Measurements from ENCODE around the gene PADI2. TPM values are rescaled to one million over a fixed set of nuclear protein-coding genes. Genes with fewer than 3 reads are reported as not detected.

The PADI2 gene
- total and polyA plus RNA-seq, 9 of the 15 experiments (the other 6 are each of a cell fraction or from before 2014, with no cell fraction given), result 0.01 to 0.11 (median 0.01) TPM; not detected in 5

- Histone ChIP-seq H3K4me3 (no peak overlapping the region), H3K9ac (ENCODE audit: insufficient read depth in 1 of 2, low read depth in 2 of 2, low read length in 2 of 2) (no peak overlapping the region), H2AFZ (ENCODE audit: low read depth, low read length) (no peak overlapping the region), H3K4me2 (ENCODE audit: insufficient read depth, low read length) (no peak overlapping the region), H3K9me1 (ENCODE audit: control insufficient read depth, insufficient read depth, low read length) (no peaks in the 10 kb centered on the region), H3K4me1 (replicated peaks in 1 of 2; ENCODE audit: control insufficient read depth in 2 of 2, insufficient read depth in 2 of 2, low read length in 2 of 2) (no peaks in the 10 kb centered on the region), H3K27me3 (ENCODE audit: control insufficient read depth in 2 of 2, insufficient read depth in 2 of 2, low read length in 2 of 2) (peaks cover 22 to 34% of the 10 kb centered on the region in 2 experiments), H3K79me2 (ENCODE audit: control insufficient read depth, insufficient read depth, low read length) (no peaks in the 10 kb centered on the region), H3K9me3 (replicated peaks; ENCODE audit: control insufficient read depth, insufficient read depth, low read depth, low read length) (no peaks in the 10 kb centered on the region), H3K36me3 (ENCODE audit: control insufficient read depth, insufficient read depth, low read length) (no peaks in the 10 kb centered on the region), H4K20me1 (replicated peaks; ENCODE audit: control insufficient read depth, insufficient read depth, low read length) (no peaks in the 10 kb centered on the region; the same call in 1 of the 2 replicates), H3K27ac (ENCODE audit: extremely low read depth, low read depth, low read length) (no peak overlapping the region)
- WGBS (ENCODE audit: insufficient coverage, low coverage, missing lambda C conversion rate), result 0% methylated on average over 1 of the region's 1 CpG
- FAIRE-seq (no peak), DNase-seq (ENCODE audit: extremely low read depth in 1 of 4, low spot score in 3 of 4) (no peak), ATAC-seq (no peak)
- TF ChIP-seq ZBTB7A (IDR thresholded peaks at IDR 0.05; ENCODE audit: borderline replicate concordance, control insufficient read depth, low read depth, low read length), result no peak
- TF ChIP-seq ZNF695 (CRISPR knock-in tag; IDR thresholded peaks at IDR 0.05), result no peak
- no peak for TF ChIP-seq ZBTB43 (CRISPR knock-in tag; IDR thresholded peaks at IDR 0.05)
- no peak for TF ChIP-seq HDGF (IDR thresholded peaks at IDR 0.05)
- TF ChIP-seq LEF1 (IDR thresholded peaks at IDR 0.05), result no peak
- TF ChIP-seq MLX (CRISPR knock-in tag; conservative IDR thresholded peaks at IDR 0.05), result no peak
- no peak for TF ChIP-seq ZNF282 (CRISPR knock-in tag; IDR thresholded peaks at IDR 0.05)
- no peak for TF ChIP-seq FOXP1 (CRISPR knock-in tag; IDR thresholded peaks at IDR 0.05)
- TF ChIP-seq ZFX (CRISPR knock-in tag; IDR thresholded peaks at IDR 0.05), result no peak
- no peak for TF ChIP-seq GMEB1 (CRISPR knock-in tag; IDR thresholded peaks at IDR 0.05)
- TF ChIP-seq ERF (CRISPR knock-in tag; IDR thresholded peaks at IDR 0.05), result no peak
- TF ChIP-seq PKNOX1 (IDR thresholded peaks at IDR 0.05), result no peak
- no peak for TF ChIP-seq EHMT2 (IDR thresholded peaks at IDR 0.05)
- no peak for TF ChIP-seq ESRRA (IDR thresholded peaks at IDR 0.05; ENCODE audit: borderline replicate concordance, low read depth)
- TF ChIP-seq U2AF2 (optimal IDR thresholded peaks at IDR 0.05; ENCODE audit: low read depth, low read length), result no peak
- no peak for TF ChIP-seq FOXA3 (CRISPR knock-in tag; conservative IDR thresholded peaks at IDR 0.05 in 1 of 2, IDR thresholded peaks at IDR 0.05 in 1 of 2)
- TF ChIP-seq ZNF79 (CRISPR knock-in tag; IDR thresholded peaks at IDR 0.05; ENCODE audit: low read depth), result no peak
- TF ChIP-seq TAF9B (IDR thresholded peaks at IDR 0.05; ENCODE audit: partially characterized antibody), result no peak
- BruUV-seq (replicated peaks), result no TSS peak
- in situ Hi-C loops (cut with MboI) (no loop called here), intact Hi-C loops (cut with micrococcal nuclease) (no loop called here)
- CTCF ChIA-PET (ENCODE audit: low intra/inter-chr PET ratio), result no interaction called here
- POLR2A ChIA-PET, result no interaction called here
Measured at GRCh38 chr1:17140279-17140678, 21.0 kb upstream of the PADI2 start.
